ENCODE data around the gene SRL.

SRL gene

DNA sequence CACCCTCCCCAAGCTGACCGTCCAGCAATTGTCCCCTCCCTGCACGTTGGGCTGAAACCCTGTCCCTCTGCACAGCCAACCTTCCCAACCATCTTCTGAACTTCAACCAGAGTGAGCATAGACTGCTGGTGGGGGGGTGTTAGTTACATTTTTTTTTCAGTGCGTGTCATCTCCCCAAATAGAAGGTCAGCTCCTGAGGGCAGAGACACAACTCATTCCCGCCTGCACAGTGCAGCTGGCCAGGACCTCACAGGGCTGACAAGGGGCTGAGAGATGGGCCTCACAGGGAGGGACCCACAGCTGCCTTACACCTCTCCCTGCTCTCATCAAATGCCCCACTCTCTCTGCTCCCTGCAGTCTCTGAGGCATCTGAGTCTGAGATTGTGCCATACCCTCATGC lies 8.4 kb downstream of the SRL start:
- Histone ChIP-seq H2BK15ac (ENCODE audit: low read length) (no peak overlapping the region), H2BK12ac (ENCODE audit: low read length) (no peak overlapping the region), H3K27ac (replicated peaks; ENCODE audit: low read length) (no peak overlapping the region), H3K14ac (ENCODE audit: low read length) (no peak overlapping the region), H2AFZ (ENCODE audit: low read length) (no peak overlapping the region), H3K4ac (ENCODE audit: low read length) (no peak overlapping the region), H3K79me1 (ENCODE audit: low read depth, low read length) (no peaks in the 10 kb centered on the region), H3K4me1 (ENCODE audit: control insufficient read depth in 2 of 2, insufficient read depth in 1 of 2, low read depth in 1 of 2, low read length in 2 of 2) (peaks cover 0 to 2% of the 10 kb centered on the region in 2 donors), H4K8ac (ENCODE audit: low read depth, low read length) (no peak overlapping the region), H3K36me3 (replicated peaks in 1 of 2; ENCODE audit: control insufficient read depth in 2 of 2, insufficient read depth in 2 of 2, low read length in 2 of 2) (no peaks in the 10 kb centered on the region), H3K4me3 (ENCODE audit: low read length in 2 of 2) (no peak overlapping the region), H3K23ac (ENCODE audit: low read depth, low read length, poor library complexity) (no peak overlapping the region), H3K18ac (ENCODE audit: low read length) (no peak overlapping the region), H2BK120ac (ENCODE audit: low read depth, low read length) (no peak overlapping the region), H3K9me3 (replicated peaks in 1 of 2; ENCODE audit: control insufficient read depth in 2 of 2, insufficient read depth in 1 of 2, low read depth in 1 of 2, low read length in 2 of 2) (peaks cover 0 to 2% of the 10 kb centered on the region in 2 donors), H3K27me3 (ENCODE audit: control insufficient read depth in 3 of 3, insufficient read depth in 3 of 3, low read depth in 1 of 3, low read length in 3 of 3) (peaks cover 0 to 23% (median 0%) of the 10 kb centered on the region in 3 experiments), H4K91ac (ENCODE audit: low read depth, low read length, poor library complexity) (no peak overlapping the region), H3K4me2 (ENCODE audit: insufficient read depth, low read length, poor library complexity, severe bottlenecking) (no peak overlapping the region), H2BK5ac (ENCODE audit: low read length) (no peak overlapping the region), H3K9ac (ENCODE audit: low read depth, low read length, poor library complexity) (no peak overlapping the region), H2AK5ac (ENCODE audit: low read depth, low read length) (no peak overlapping the region)
- WGBS, 2 donors (ENCODE audit: extremely low coverage in 2 of 2, insufficient read length in 2 of 2, insufficient replicate concordance in 1 of 2): no CpG with 5 or more reads among the region's 4 CpGs
- no peak for DNase-seq (ENCODE audit: low spot score)

DNA sequence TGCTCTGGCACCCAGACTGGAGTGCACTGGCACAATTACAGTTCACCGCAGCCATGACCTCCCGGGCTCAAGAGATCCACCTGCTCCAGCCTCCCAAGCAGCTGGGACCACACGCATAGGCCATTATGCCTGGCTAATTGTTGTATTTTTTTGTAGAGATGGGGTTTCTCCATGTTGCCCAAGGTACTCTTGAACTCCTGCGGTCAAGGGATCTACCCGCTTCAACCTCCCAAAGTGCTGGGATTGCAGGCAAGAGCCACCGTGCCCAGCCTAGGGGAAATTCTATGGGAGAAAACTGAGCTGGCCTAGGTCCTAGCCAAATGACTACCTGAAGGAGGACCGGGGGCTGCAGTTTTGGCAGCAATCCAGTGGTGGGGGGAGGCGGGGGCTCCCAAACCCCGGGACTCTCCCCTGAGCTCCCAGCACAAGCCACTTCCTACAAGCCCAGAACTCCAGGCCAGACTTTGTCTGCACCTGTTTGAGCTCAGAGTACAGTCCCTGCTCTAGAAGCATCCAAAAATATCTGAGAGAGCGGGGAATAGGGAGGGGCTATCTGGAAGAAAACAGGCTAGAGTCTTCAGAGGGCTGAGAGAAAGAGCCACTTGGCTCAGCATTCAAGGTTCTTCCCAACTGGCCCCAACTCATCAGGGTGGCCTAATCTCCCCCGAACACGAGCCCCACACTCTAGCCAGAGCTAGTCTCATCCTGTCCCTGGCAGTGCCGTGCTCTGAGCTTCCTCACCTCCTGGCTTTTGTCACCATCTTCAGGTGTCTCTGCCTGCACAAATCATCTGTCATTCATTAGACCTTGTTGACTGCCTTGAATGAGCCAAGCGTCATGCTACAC lies 9.1 kb downstream of the SRL start:
- H3K4me3 ChIP-seq (ENCODE audit: low read length in 2 of 2): no peak overlapping the region
- no peak overlapping the region for H2BK12ac ChIP-seq (ENCODE audit: low read length)
- H3K27ac ChIP-seq (replicated peaks; ENCODE audit: low read length): no peak overlapping the region
- H3K9ac ChIP-seq (ENCODE audit: low read depth, low read length, poor library complexity): no peak overlapping the region
- H3K36me3 ChIP-seq (replicated peaks in 1 of 2; ENCODE audit: control insufficient read depth in 2 of 2, insufficient read depth in 2 of 2, low read length in 2 of 2): no peaks in the 10 kb centered on the region
- peaks cover 0 to 2% of the 10 kb centered on the region in 2 donors for H3K4me1 ChIP-seq (ENCODE audit: control insufficient read depth in 2 of 2, insufficient read depth in 1 of 2, low read depth in 1 of 2, low read length in 2 of 2)
- no peak overlapping the region for H3K23ac ChIP-seq (ENCODE audit: low read depth, low read length, poor library complexity)
- no peak overlapping the region for H2AK5ac ChIP-seq (ENCODE audit: low read depth, low read length)
- H2BK15ac ChIP-seq (ENCODE audit: low read length): no peak overlapping the region
- no peak overlapping the region for H2AFZ ChIP-seq (ENCODE audit: low read length)
- no peak overlapping the region for H3K4me2 ChIP-seq (ENCODE audit: insufficient read depth, low read length, poor library complexity, severe bottlenecking)
- H3K79me1 ChIP-seq (ENCODE audit: low read depth, low read length): no peaks in the 10 kb centered on the region
- H3K27me3 ChIP-seq (ENCODE audit: control insufficient read depth in 3 of 3, insufficient read depth in 3 of 3, low read depth in 1 of 3, low read length in 3 of 3): peaks cover 0 to 17% (median 0%) of the 10 kb centered on the region in 3 experiments
- DNase-seq (ENCODE audit: low spot score): no peak
- H4K8ac ChIP-seq (ENCODE audit: low read depth, low read length): no peak overlapping the region
- H2BK120ac ChIP-seq (ENCODE audit: low read depth, low read length): no peak overlapping the region
- no peak overlapping the region for H3K14ac ChIP-seq (ENCODE audit: low read length)
- no peak overlapping the region for H2BK5ac ChIP-seq (ENCODE audit: low read length)
- no peak overlapping the region for H3K18ac ChIP-seq (ENCODE audit: low read length)
- H3K4ac ChIP-seq (ENCODE audit: low read length): no peak overlapping the region
- no CpG with 5 or more reads among the region's 14 CpGs for WGBS, 2 donors (ENCODE audit: extremely low coverage in 2 of 2, insufficient read length in 2 of 2, insufficient replicate concordance in 1 of 2)
- no peak overlapping the region for H4K91ac ChIP-seq (ENCODE audit: low read depth, low read length, poor library complexity)
- no peaks in the 10 kb centered on the region for H3K9me3 ChIP-seq (replicated peaks in 1 of 2; ENCODE audit: control insufficient read depth in 2 of 2, insufficient read depth in 1 of 2, low read depth in 1 of 2, low read length in 2 of 2)

DNA sequence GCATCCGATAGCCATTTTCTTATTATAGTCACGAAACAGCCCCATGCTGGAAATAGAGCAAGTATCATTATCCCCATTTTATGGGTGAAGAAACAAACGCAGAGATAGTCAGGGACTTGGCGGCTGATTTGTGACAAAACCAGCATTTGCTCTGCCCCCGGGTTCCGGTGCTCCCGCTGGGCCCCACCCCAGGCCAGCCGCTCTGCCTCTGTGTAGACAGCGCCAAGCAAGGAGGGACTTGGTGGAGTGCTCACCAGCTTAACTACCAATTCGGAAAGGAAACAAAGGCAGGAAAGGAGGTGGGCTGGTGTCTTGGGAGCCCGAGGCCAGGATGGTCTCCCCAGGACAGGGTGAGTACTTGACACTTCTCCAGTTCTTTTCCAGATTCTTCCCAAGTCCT lies 10.0 kb downstream of the SRL start:
- H2BK15ac ChIP-seq (ENCODE audit: low read length): no peak overlapping the region
- WGBS, 2 donors (ENCODE audit: extremely low coverage in 2 of 2, insufficient read length in 2 of 2, insufficient replicate concordance in 1 of 2): no CpG with 5 or more reads among the region's 11 CpGs
- H2BK120ac ChIP-seq (ENCODE audit: low read depth, low read length): no peak overlapping the region
- H3K9ac ChIP-seq (ENCODE audit: low read depth, low read length, poor library complexity): no peak overlapping the region
- no peak overlapping the region for H3K23ac ChIP-seq (ENCODE audit: low read depth, low read length, poor library complexity)
- H2AK5ac ChIP-seq (ENCODE audit: low read depth, low read length): no peak overlapping the region
- no peak overlapping the region for H3K27ac ChIP-seq (replicated peaks; ENCODE audit: low read length)
- H2BK5ac ChIP-seq (ENCODE audit: low read length): no peak overlapping the region
- H2BK12ac ChIP-seq (ENCODE audit: low read length): no peak overlapping the region
- H3K9me3 ChIP-seq (replicated peaks in 1 of 2; ENCODE audit: control insufficient read depth in 2 of 2, insufficient read depth in 1 of 2, low read depth in 1 of 2, low read length in 2 of 2): peaks cover 0 to 2% of the 10 kb centered on the region in 2 donors
- peaks cover 0 to 2% of the 10 kb centered on the region in 2 donors for H3K4me1 ChIP-seq (ENCODE audit: control insufficient read depth in 2 of 2, insufficient read depth in 1 of 2, low read depth in 1 of 2, low read length in 2 of 2)
- H3K36me3 ChIP-seq (replicated peaks in 1 of 2; ENCODE audit: control insufficient read depth in 2 of 2, insufficient read depth in 2 of 2, low read length in 2 of 2): no peaks in the 10 kb centered on the region
- H3K4me3 ChIP-seq (ENCODE audit: low read length in 2 of 2): no peak overlapping the region
- peaks cover 0 to 17% (median 0%) of the 10 kb centered on the region in 3 experiments for H3K27me3 ChIP-seq (ENCODE audit: control insufficient read depth in 3 of 3, insufficient read depth in 3 of 3, low read depth in 1 of 3, low read length in 3 of 3)
- no peak overlapping the region for H3K14ac ChIP-seq (ENCODE audit: low read length)
- H3K4ac ChIP-seq (ENCODE audit: low read length): no peak overlapping the region
- H4K91ac ChIP-seq (ENCODE audit: low read depth, low read length, poor library complexity): no peak overlapping the region
- DNase-seq (ENCODE audit: low spot score): no peak
- H3K79me1 ChIP-seq (ENCODE audit: low read depth, low read length): no peaks in the 10 kb centered on the region
- no peak overlapping the region for H4K8ac ChIP-seq (ENCODE audit: low read depth, low read length)
- H3K18ac ChIP-seq (ENCODE audit: low read length): no peak overlapping the region
- H2AFZ ChIP-seq (ENCODE audit: low read length): no peak overlapping the region
- H3K4me2 ChIP-seq (ENCODE audit: insufficient read depth, low read length, poor library complexity, severe bottlenecking): no peak overlapping the region

DNA sequence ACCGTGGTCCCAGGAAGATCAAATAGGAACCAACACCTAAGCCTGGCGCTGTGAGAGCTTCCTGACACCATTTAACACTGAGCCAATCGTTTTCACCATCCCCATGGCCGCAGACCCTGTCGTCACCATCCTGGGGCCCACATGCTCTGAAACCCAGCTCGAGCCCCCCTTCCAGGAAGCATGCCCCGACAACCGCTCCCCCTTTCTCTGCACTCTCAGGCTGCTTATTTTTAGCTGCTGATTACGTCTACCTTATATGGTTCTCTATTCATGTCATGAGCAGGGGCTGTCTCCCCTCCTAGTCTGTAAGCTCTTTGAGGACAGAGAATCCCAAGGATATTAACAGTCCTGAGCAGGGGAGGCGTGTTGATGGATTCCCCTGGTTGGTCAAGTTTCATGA lies 10.5 kb downstream of the SRL start:
- no peak overlapping the region for H2AFZ ChIP-seq (ENCODE audit: low read length)
- H3K4ac ChIP-seq (ENCODE audit: low read length): no peak overlapping the region
- H3K4me1 ChIP-seq (ENCODE audit: control insufficient read depth in 2 of 2, insufficient read depth in 1 of 2, low read depth in 1 of 2, low read length in 2 of 2): peaks cover 0 to 2% of the 10 kb centered on the region in 2 donors
- H3K9me3 ChIP-seq (replicated peaks in 1 of 2; ENCODE audit: control insufficient read depth in 2 of 2, insufficient read depth in 1 of 2, low read depth in 1 of 2, low read length in 2 of 2): peaks cover 0 to 2% of the 10 kb centered on the region in 2 donors
- peaks cover 0 to 17% (median 0%) of the 10 kb centered on the region in 3 experiments for H3K27me3 ChIP-seq (ENCODE audit: control insufficient read depth in 3 of 3, insufficient read depth in 3 of 3, low read depth in 1 of 3, low read length in 3 of 3)
- H3K14ac ChIP-seq (ENCODE audit: low read length): no peak overlapping the region
- no peak for DNase-seq (ENCODE audit: low spot score)
- no peak overlapping the region for H3K27ac ChIP-seq (replicated peaks; ENCODE audit: low read length)
- H4K91ac ChIP-seq (ENCODE audit: low read depth, low read length, poor library complexity): no peak overlapping the region
- no peaks in the 10 kb centered on the region for H3K79me1 ChIP-seq (ENCODE audit: low read depth, low read length)
- H3K4me2 ChIP-seq (ENCODE audit: insufficient read depth, low read length, poor library complexity, severe bottlenecking): no peak overlapping the region
- H2BK12ac ChIP-seq (ENCODE audit: low read length): no peak overlapping the region
- no peak overlapping the region for H4K8ac ChIP-seq (ENCODE audit: low read depth, low read length)
- H3K9ac ChIP-seq (ENCODE audit: low read depth, low read length, poor library complexity): no peak overlapping the region
- no peak overlapping the region for H2BK120ac ChIP-seq (ENCODE audit: low read depth, low read length)
- H3K4me3 ChIP-seq (ENCODE audit: low read length in 2 of 2): no peak overlapping the region
- H3K18ac ChIP-seq (ENCODE audit: low read length): no peak overlapping the region
- no peak overlapping the region for H2BK5ac ChIP-seq (ENCODE audit: low read length)
- H3K36me3 ChIP-seq (replicated peaks in 1 of 2; ENCODE audit: control insufficient read depth in 2 of 2, insufficient read depth in 2 of 2, low read length in 2 of 2): no peaks in the 10 kb centered on the region
- H2BK15ac ChIP-seq (ENCODE audit: low read length): no peak overlapping the region
- H3K23ac ChIP-seq (ENCODE audit: low read depth, low read length, poor library complexity): no peak overlapping the region
- no peak overlapping the region for H2AK5ac ChIP-seq (ENCODE audit: low read depth, low read length)
- no CpG with 5 or more reads among the region's 10 CpGs for WGBS, 2 donors (ENCODE audit: extremely low coverage in 2 of 2, insufficient read length in 2 of 2, insufficient replicate concordance in 1 of 2)

Measured in neuronal stem cell (in vitro differentiated cells).